ENCODE data around the gene XXYLT1. TPM values are rescaled to one million over a fixed set of nuclear protein-coding genes. Genes with fewer than 3 reads are reported as not detected.

Gene XXYLT1
- total and polyA plus RNA-seq, 10 donors, result 2.7 to 22.3 (median 9.5) TPM

- Histone ChIP-seq H3K27me3 (replicated peaks in 1 of 7) (no peaks in the 10 kb centered on the region), H3K27ac (peak overlapping the region in 7 of 8 donors; percentile 44 to 83 (median 78)), H3K4me1 (peaks cover 4 to 11% (median 9%) of the 10 kb centered on the region in 6 donors), H3K9me3 (peaks cover 0 to 3% (median 0%) of the 10 kb centered on the region in 8 donors), H3K4me3 (no peak overlapping the region), H3K36me3 (no peaks in the 10 kb centered on the region)
- TF ChIP-seq POLR2AphosphoS5 (IDR thresholded peaks at IDR 0.05) (no peak), CTCF (IDR thresholded peaks at IDR 0.05 in 8 of 11, conservative IDR thresholded peaks at IDR 0.05 in 3 of 11) (no peak), POLR2A (IDR thresholded peaks at IDR 0.05) (no peak)
- no peak for DNase-seq
- WGBS, 5 donors, result 75 to 96% (median 90%) methylated on average over 3 of the region's 3 CpGs
- intact Hi-C loops (cut with DNase I; ENCODE audit: low total_unique reads), result no loop called here
These were observed 249.3 kb downstream of the XXYLT1 start for GRCh38 chr3:195021692-195022091.

GRCh38 chr3:195020921-195021320 lies 250.0 kb downstream of the XXYLT1 start:
- no peak for DNase-seq
- Histone ChIP-seq H3K4me1 (peaks cover 4 to 11% (median 9%) of the 10 kb centered on the region in 6 donors), H3K27me3 (replicated peaks in 1 of 7) (no peaks in the 10 kb centered on the region), H3K9me3 (peaks cover 0 to 3% (median 0%) of the 10 kb centered on the region in 8 donors), H3K27ac (peak overlapping the region in 7 of 8 donors; percentile 55 to 83 (median 78)), H3K4me3 (no peak overlapping the region), H3K36me3 (no peaks in the 10 kb centered on the region)
- 47 to 71% (median 63%) methylated on average over 1 of the region's 1 CpG for WGBS, 5 donors
- TF ChIP-seq POLR2AphosphoS5 (IDR thresholded peaks at IDR 0.05), result peak in 2 of 3 donors; percentile 22 to 79
- TF ChIP-seq POLR2A (IDR thresholded peaks at IDR 0.05), result no peak
- TF ChIP-seq CTCF (IDR thresholded peaks at IDR 0.05 in 8 of 11, conservative IDR thresholded peaks at IDR 0.05 in 3 of 11), result no peak
- intact Hi-C loops (cut with DNase I; ENCODE audit: low total_unique reads), result no loop called here

GRCh38 chr3:195020185-195020584 lies 250.8 kb downstream of the XXYLT1 start:
- TF ChIP-seq POLR2AphosphoS5 (IDR thresholded peaks at IDR 0.05) (no peak), CTCF (IDR thresholded peaks at IDR 0.05 in 8 of 11, conservative IDR thresholded peaks at IDR 0.05 in 3 of 11) (no peak), POLR2A (IDR thresholded peaks at IDR 0.05) (no peak)
- H3K27me3 ChIP-seq (replicated peaks in 1 of 7), result no peaks in the 10 kb centered on the region
- H3K4me3 ChIP-seq, result no peak overlapping the region
- 81 to 92% (median 87%) methylated on average over 4 of the region's 4 CpGs for WGBS, 5 donors
- peaks cover 0 to 9% (median 5%) of the 10 kb centered on the region in 6 donors for H3K4me1 ChIP-seq
- intact Hi-C loops (cut with DNase I; ENCODE audit: low total_unique reads), result no loop called here
- H3K27ac ChIP-seq, result peak overlapping the region in 7 of 8 donors; percentile 55 to 83 (median 78)
- H3K9me3 ChIP-seq, result peaks cover 0 to 3% (median 0%) of the 10 kb centered on the region in 8 donors
- no peak for DNase-seq
- no peaks in the 10 kb centered on the region for H3K36me3 ChIP-seq

GRCh38 chr3:195019335-195019734 lies 251.6 kb downstream of the XXYLT1 start:
- Histone ChIP-seq H3K27ac (no peak overlapping the region), H3K36me3 (no peaks in the 10 kb centered on the region), H3K27me3 (replicated peaks in 1 of 7) (no peaks in the 10 kb centered on the region), H3K4me1 (peaks cover 0 to 8% (median 4%) of the 10 kb centered on the region in 6 donors), H3K4me3 (no peak overlapping the region), H3K9me3 (peaks cover 0 to 3% (median 0%) of the 10 kb centered on the region in 8 donors)
- no peak for TF ChIP-seq CTCF (IDR thresholded peaks at IDR 0.05 in 8 of 11, conservative IDR thresholded peaks at IDR 0.05 in 3 of 11)
- no peak for TF ChIP-seq POLR2AphosphoS5 (IDR thresholded peaks at IDR 0.05)
- no peak for TF ChIP-seq POLR2A (IDR thresholded peaks at IDR 0.05)
- 85 to 93% (median 87%) methylated on average over 6 of the region's 6 CpGs for WGBS, 5 donors
- DNase-seq, result no peak
- intact Hi-C loops (cut with DNase I; ENCODE audit: low total_unique reads), result no loop called here

Small RNA genes lying within 50 kb of the gene (microRNA-seq; reads per million reads assigned to microRNA genes)
- 0 to 0.28 (median 0) reads per million in 3 donors for gene MIR3137

Small RNA genes lying within 50 kb of the gene (small RNA-seq; reads per million reads assigned to genes)
- 0 reads per million in 4 donors for gene MIR3137
- 0 reads per million in 4 donors for gene RN7SL36P
- 0 reads per million in 4 donors for gene RNU6-25P

Other genes starting within 250 kb of the XXYLT1 start
- 100 to 1,000 TPM in 4 of 7 donors, 10 to 100 TPM in 3; 90.1 to 127 (median 108) TPM for gene ACAP2, start 171.9 kb upstream of the XXYLT1 start, total RNA-seq
- 10 to 100 TPM; 11.2 to 15.7 (median 14.0) TPM for gene ACAP2, start 171.9 kb upstream of the XXYLT1 start, polyA plus RNA-seq

All from spleen (tissue), 11 donors.